ENCODE results near the gene OR8B12.

- no peak for TF ChIP-seq POLR2AphosphoS5 (IDR thresholded peaks at IDR 0.05)
- TF ChIP-seq, protein P1, sequence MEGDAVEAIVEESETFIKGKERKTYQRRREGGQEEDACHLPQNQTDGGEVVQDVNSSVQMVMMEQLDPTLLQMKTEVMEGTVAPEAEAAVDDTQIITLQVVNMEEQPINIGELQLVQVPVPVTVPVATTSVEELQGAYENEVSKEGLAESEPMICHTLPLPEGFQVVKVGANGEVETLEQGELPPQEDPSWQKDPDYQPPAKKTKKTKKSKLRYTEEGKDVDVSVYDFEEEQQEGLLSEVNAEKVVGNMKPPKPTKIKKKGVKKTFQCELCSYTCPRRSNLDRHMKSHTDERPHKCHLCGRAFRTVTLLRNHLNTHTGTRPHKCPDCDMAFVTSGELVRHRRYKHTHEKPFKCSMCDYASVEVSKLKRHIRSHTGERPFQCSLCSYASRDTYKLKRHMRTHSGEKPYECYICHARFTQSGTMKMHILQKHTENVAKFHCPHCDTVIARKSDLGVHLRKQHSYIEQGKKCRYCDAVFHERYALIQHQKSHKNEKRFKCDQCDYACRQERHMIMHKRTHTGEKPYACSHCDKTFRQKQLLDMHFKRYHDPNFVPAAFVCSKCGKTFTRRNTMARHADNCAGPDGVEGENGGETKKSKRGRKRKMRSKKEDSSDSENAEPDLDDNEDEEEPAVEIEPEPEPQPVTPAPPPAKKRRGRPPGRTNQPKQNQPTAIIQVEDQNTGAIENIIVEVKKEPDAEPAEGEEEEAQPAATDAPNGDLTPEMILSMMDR (IDR thresholded peaks at IDR 0.05), result peak; percentile 42 to 58 (median 53)
- TF ChIP-seq POLR2A (IDR thresholded peaks at IDR 0.05), result no peak
Measured at GRCh38 chr11:124586238-124586860, 42.9 kb upstream of the OR8B12 start.
